Measurements from ENCODE around the gene VPS36.
"Not testable (repeated sequence)": the region's sequence is repeated elsewhere in the genome, so short reads cannot be mapped to it uniquely, and the experiment has no call there.

Gene VPS36

GRCh38 chr13:52414963-52415362 lies 35.5 kb downstream of the VPS36 start:
- no peak for TF ChIP-seq CTCF (conservative IDR thresholded peaks at IDR 0.05)
- H3K27ac ChIP-seq, result no peak overlapping the region

- no peak for TF ChIP-seq CTCF (conservative IDR thresholded peaks at IDR 0.05)
- H3K27ac ChIP-seq, result no peak overlapping the region
These were observed 36.4 kb downstream of the VPS36 start for GRCh38 chr13:52414051-52414450.

- TF ChIP-seq CTCF (conservative IDR thresholded peaks at IDR 0.05), result no peak
- no peak overlapping the region for H3K27ac ChIP-seq
These were observed 38.3 kb downstream of the VPS36 start for GRCh38 chr13:52412128-52412527.

- no peak overlapping the region for H3K27ac ChIP-seq
- TF ChIP-seq CTCF (conservative IDR thresholded peaks at IDR 0.05), result no peak
These were observed 38.8 kb downstream of the VPS36 start for GRCh38 chr13:52411629-52412028.

- H3K27ac ChIP-seq, result not testable (repeated sequence)
These were observed 42.3 kb downstream of the VPS36 start for GRCh38 chr13:52408071-52408658.

GRCh38 chr13:52407436-52407835 lies 43.0 kb downstream of the VPS36 start:
- H3K27ac ChIP-seq, result not testable (repeated sequence)

GRCh38 chr13:52406629-52407028 lies 43.8 kb downstream of the VPS36 start:
- no peak for TF ChIP-seq CTCF (conservative IDR thresholded peaks at IDR 0.05)
- H3K27ac ChIP-seq, result 0 out of 2 replicates have a peak overlapping the region, but pooled peaks have one; percentile 15

- peak within 1 kb of the TSS; percentile 15; the same call in 1 of the 2 replicates for H3K27ac ChIP-seq
- no peak for TF ChIP-seq CTCF (conservative IDR thresholded peaks at IDR 0.05)
These were observed 44.5 kb downstream of the VPS36 start, which contains the start of gene THSD1 for GRCh38 chr13:52405767-52406494. Gene THSD1 (minus strand): TSS chr13:52406172. CDS start chr13:52402600, 3,572 bp downstream.

Data from VCaP (cell line).